K562 (cell line): ENCODE data around the gene RUNX1. TPM values are rescaled to one million over a fixed set of nuclear protein-coding genes. Genes with fewer than 3 reads are reported as not detected.
A peak's percentile ranks its signal among the peaks of the same experiment; 100 is the strongest.

Source experiments
- ATAC-seq: fragments of 200-7000 bp; cut with Tn5 transposase; 3 replicates; pipeline ENCODE4 v1.9.1; 2020; ENCODE audit warnings: moderate library complexity
- BruUV-seq: library from RNA; stranded (reverse); fragments of 400-500 nt; replicated peaks from 2 replicates; lab custom pipeline; 2021; lab: Mats Ljungman, UMichigan
- CTCF ChIA-PET: fragments of 300-600 bp; formaldehyde crosslinking; extraction: SDS; loops from one replicate; lab custom pipeline; 2021; ENCODE audit warnings: low intra/inter-chr PET ratio; lab: Yijun Ruan, JAX
- POLR2A ChIA-PET: fragments of 300-600, 350-650 bp; sonication (Branson Sonifier 250); formaldehyde crosslinking; extraction: SDS; loops from one replicate; lab custom pipeline; 2021; ENCODE audit warnings: antibody characterized with exemption, inconsistent platforms; lab: Yijun Ruan, JAX
- DNase-seq, 4 experiments: peaks; one replicate each; pipeline versions ENCODE4 v3.0.0 to v3.0.0-alpha.2; 2011 to 2018; ENCODE audit warnings: low spot score in 3 of 4, mixed read lengths in 3 of 4; ENCODE audit errors: extremely low read depth in 1 of 4
- FAIRE-seq: peaks from 2 replicates; lab custom pipeline; 2011; peaks lifted over from hg19 to GRCh38; lab: Jason Lieb, UNC
- H2AFZ ChIP-seq: 2 replicates; pipeline ENCODE4 v1.6.0; 2011; ENCODE audit warnings: low read depth, low read length, control low read depth, inconsistent platforms
- H3K27ac ChIP-seq: fragments of 200-600 bp; 3 replicates; pipeline ENCODE4 v1.8.0; 2011; ENCODE audit warnings: low read depth, mild to moderate bottlenecking, control low read depth, inconsistent platforms, low read length, moderate library complexity, mixed read lengths; ENCODE audit errors: extremely low read depth
- H3K27me3 ChIP-seq, 2 experiments: fragments of 300-600 bp in 1 of 2; 2 replicates in 1 of 2; 3 replicates in 1 of 2; pipeline versions ENCODE4 v1.6.0 to v1.8.0; 2011; ENCODE audit warnings: inconsistent platforms in 2 of 2, low read length in 2 of 2, mild to moderate bottlenecking in 1 of 2, mixed read lengths in 1 of 2, moderate library complexity in 1 of 2; ENCODE audit not compliant: control insufficient read depth in 2 of 2, insufficient read depth in 2 of 2
- H3K36me3 ChIP-seq: fragments of 300-600 bp; 3 replicates; pipeline ENCODE4 v1.8.0; 2011; ENCODE audit warnings: mild to moderate bottlenecking, low read length, inconsistent platforms; ENCODE audit not compliant: control insufficient read depth, insufficient read depth
- H3K4me1 ChIP-seq, 2 experiments: fragments of 200-600 bp in 1 of 2; replicated peaks in 1 of 2; 2 replicates in 1 of 2; 3 replicates in 1 of 2; pipeline versions ENCODE4 v1.5.1 to v1.8.0; 2011; ENCODE audit warnings: inconsistent platforms in 2 of 2, low read length in 2 of 2, mild to moderate bottlenecking in 1 of 2, mixed read lengths in 1 of 2, moderate library complexity in 1 of 2; ENCODE audit not compliant: control insufficient read depth in 2 of 2, insufficient read depth in 2 of 2
- H3K4me2 ChIP-seq: 2 replicates; pipeline ENCODE4 v1.6.1; 2011; ENCODE audit warnings: low read length, control low read depth, inconsistent platforms, mixed read lengths; ENCODE audit not compliant: insufficient read depth
- H3K4me3 ChIP-seq: fragments of 200-600 bp; sonication (generic), shearing (Covaris generic); 2 replicates; pipeline ENCODE4 v1.5.1; 2016; ENCODE audit warnings: control low read depth, inconsistent platforms
- H3K79me2 ChIP-seq: fragments of 200-600 bp; 3 replicates; pipeline ENCODE4 v1.8.0; 2011; ENCODE audit warnings: low read length, inconsistent platforms; ENCODE audit not compliant: control insufficient read depth, insufficient read depth
- H3K9ac ChIP-seq, 2 experiments: 2 replicates each; pipeline versions ENCODE4 v1.6.0 to v1.6.1; 2011; ENCODE audit warnings: low read depth in 2 of 2, low read length in 2 of 2, control low read depth in 1 of 2, inconsistent platforms in 1 of 2, mild to moderate bottlenecking in 1 of 2, mixed read lengths in 1 of 2; ENCODE audit not compliant: insufficient read depth in 1 of 2
- H3K9me1 ChIP-seq: one replicate; pipeline ENCODE4 v1.6.0; 2011; ENCODE audit warnings: inconsistent platforms, mild to moderate bottlenecking, low read length, moderate library complexity; ENCODE audit not compliant: control insufficient read depth, insufficient read depth
- H3K9me3 ChIP-seq: replicated peaks from 2 replicates; pipeline ENCODE4 v1.5.1; 2011; ENCODE audit warnings: low read depth, low read length, inconsistent platforms; ENCODE audit not compliant: control insufficient read depth, insufficient read depth
- H4K20me1 ChIP-seq: replicated peaks from 2 replicates; pipeline ENCODE4 v1.6.1; 2011; ENCODE audit warnings: low read length, inconsistent platforms, mixed read lengths; ENCODE audit not compliant: control insufficient read depth, insufficient read depth
- IRF1 ChIP-seq: sonication (generic); formaldehyde crosslinking; IDR thresholded peaks from 2 replicates; pipeline ENCODE4 v1.8.0; 2022; ENCODE audit warnings: missing genetic modification reagents, mild to moderate bottlenecking, borderline replicate concordance
- MLLT1 ChIP-seq, 2 experiments: fragments of 450-650 bp; IDR thresholded peaks; 2 replicates each; pipeline ENCODE4 v1.6.1; 2016
- MYC ChIP-seq, 2 experiments: fragments of 250-450 bp in 1 of 2; sonication (Bioruptor Pico) in 1 of 2; IDR thresholded peaks; 2 replicates each; pipeline versions ENCODE4 v1.5.1 to v1.6.1; 2012 to 2021; ENCODE audit warnings: low read depth in 2 of 2, borderline replicate concordance in 1 of 2, improper control_type of control experiment in 1 of 2, low read length in 1 of 2, mild to moderate bottlenecking in 1 of 2, moderate library complexity in 1 of 2
- ZNF316 ChIP-seq: fragments of 450-650 bp; IDR thresholded peaks from 2 replicates; pipeline ENCODE4 v1.6.1; 2016
- WGBS: fragments of 100-300 bp; shearing (Covaris generic); methylation state at CpG from one replicate; pipeline ENCODE4 v1.1.6; 2016; ENCODE audit warnings: low coverage, mixed read lengths; ENCODE audit not compliant: insufficient coverage; ENCODE audit errors: missing lambda C conversion rate; 5-methylcytosine and 5-hydroxymethylcytosine counted together
- in situ Hi-C: fragments of 300-500 bp; cut with MboI; formaldehyde crosslinking; loops from 4 replicates; pipeline ENCODE4 v1.15.0; 2018; ENCODE audit warnings: inconsistent platforms, mixed read lengths
- intact Hi-C: fragments of 100-400 bp; cut with micrococcal nuclease; formaldehyde crosslinking; loops from 2 replicates; pipeline ENCODE4 v1.14.2; 2022
- polyA plus RNA-seq, 8 experiments: library from polyadenylated mRNA; depleted of rRNA in 4 of 8; stranded (reverse) in 5 of 8; unstranded in 3 of 8; fragments of >200 nt; fragmentation: Nextera tagmentation in 2 of 8; fragmentation: Illumina TruSeq in 1 of 8; extraction: Ambion mirVana in 2 of 8; extraction: Trizol in 1 of 8; gene quantifications; 2 replicates each; pipeline versions ENCODE4 v1.2.1 to v1.2.3, GENCODE V29; 2011 to 2014; ENCODE audit warnings: inconsistent platforms in 1 of 8, missing spikeins in 1 of 8
- total RNA-seq, 7 experiments: library from RNA; depleted of rRNA in 6 of 7; stranded (reverse); fragments of >200 nt in 6 of 7; fragmentation: Illumina TruSeq in 2 of 7; extraction: Trizol in 2 of 7; gene quantifications; 2 replicates each; pipeline versions ENCODE4 v1.2.1 to v1.2.3, GENCODE V29; 2011 to 2021; ENCODE audit warnings: low replicate concordance in 1 of 7

Gene RUNX1
- total and polyA plus RNA-seq, 9 of the 15 experiments (the other 6 are each of a cell fraction or from before 2014, with no cell fraction given) = 2.2 to 68.6 (median 17.8) TPM

GRCh38 chr21:34892209-34892608, 156.9 kb downstream of the RUNX1 start:
- H3K36me3 ChIP-seq = no peaks in the 10 kb centered on the region
- H3K4me3 ChIP-seq = no peak overlapping the region
- no peaks in the 10 kb centered on the region for H3K9me1 ChIP-seq
- in situ Hi-C loops = no loop called here
- ATAC-seq (no peak), FAIRE-seq (no peak), DNase-seq (no peak)
- intact Hi-C loops = no loop called here
- H3K27ac ChIP-seq = no peak overlapping the region
- no peaks in the 10 kb centered on the region for H3K27me3 ChIP-seq
- H3K79me2 ChIP-seq = peaks cover 21% of the 10 kb centered on the region
- ChIA-PET CTCF (no interaction called here), POLR2A (interaction anchor here (0.6 to 1.2 kb wide), 3 partner anchors 9 to 159 kb away, joined by 3 read pairs; no protein-coding TSS in a partner anchor)
- no TSS peak for BruUV-seq
- no peak overlapping the region for H3K9ac ChIP-seq
- H3K4me1 ChIP-seq = peaks cover 0 to 33% of the 10 kb centered on the region in 2 experiments; a peak in 3 of 5 replicates
- 0 out of 2 replicates have a peak, but pooled peaks cover 5% of the 10 kb centered on the region for H3K9me3 ChIP-seq
- no peak overlapping the region for H2AFZ ChIP-seq
- H4K20me1 ChIP-seq = no peaks in the 10 kb centered on the region; the same call in 1 of the 2 replicates
- no peak overlapping the region for H3K4me2 ChIP-seq
- TF ChIP-seq ZNF316 = 0 out of 2 replicates have a peak, but pooled peaks have one; percentile 16
- no peak for TF ChIP-seq MYC (IDR thresholded peaks at IDR 0.05; ENCODE audit: low read depth, low read length)
- no peak for TF ChIP-seq MYC (CRISPR knock-in tag; IDR thresholded peaks at IDR 0.05; ENCODE audit: borderline replicate concordance, low read depth)

GRCh38 chr21:34891613-34891943, 157.5 kb downstream of the RUNX1 start:
- Histone ChIP-seq H3K36me3 (no peaks in the 10 kb centered on the region), H3K27ac (no peak overlapping the region), H4K20me1 (no peaks in the 10 kb centered on the region; the same call in 1 of the 2 replicates), H3K9ac (no peak overlapping the region), H3K4me3 (no peak overlapping the region), H3K9me3 (0 out of 2 replicates have a peak, but pooled peaks cover 5% of the 10 kb centered on the region), H3K4me1 (peaks cover 0 to 38% of the 10 kb centered on the region in 2 experiments; a peak in 3 of 5 replicates), H3K9me1 (no peaks in the 10 kb centered on the region), H3K79me2 (peaks cover 27% of the 10 kb centered on the region), H3K4me2 (no peak overlapping the region), H3K27me3 (no peaks in the 10 kb centered on the region), H2AFZ (no peak overlapping the region)
- ATAC-seq = no peak
- intact Hi-C loops = no loop called here
- ChIA-PET CTCF (interaction anchor here (2.9 kb wide), 1 partner anchor 508 kb away, joined by 19 read pairs; no protein-coding TSS in a partner anchor), POLR2A (interaction anchor here (1.0 kb wide), 1 partner anchor 14 kb away, joined by 3 read pairs; no protein-coding TSS in a partner anchor)
- no peak for FAIRE-seq
- in situ Hi-C loops = no loop called here
- DNase-seq = no peak
- 91% methylated on average over 8 of the region's 8 CpGs for WGBS
- no TSS peak for BruUV-seq
- TF ChIP-seq MLLT1 (IDR thresholded peaks at IDR 0.05) (peak in 1 of 2 experiments; percentile 79; a peak in 2 of 4 replicates), IRF1 (no peak)
